Measurements from ENCODE around the gene HNRNPA3. TPM values are rescaled to one million over a fixed set of nuclear protein-coding genes. Genes with fewer than 3 reads are reported as not detected.
"Not testable (repeated sequence)": the region's sequence is repeated elsewhere in the genome, so short reads cannot be mapped to it uniquely, and the experiment has no call there.

Gene HNRNPA3
- total RNA-seq, 1 donor from 2014 or later: 47.5 TPM

DNA sequence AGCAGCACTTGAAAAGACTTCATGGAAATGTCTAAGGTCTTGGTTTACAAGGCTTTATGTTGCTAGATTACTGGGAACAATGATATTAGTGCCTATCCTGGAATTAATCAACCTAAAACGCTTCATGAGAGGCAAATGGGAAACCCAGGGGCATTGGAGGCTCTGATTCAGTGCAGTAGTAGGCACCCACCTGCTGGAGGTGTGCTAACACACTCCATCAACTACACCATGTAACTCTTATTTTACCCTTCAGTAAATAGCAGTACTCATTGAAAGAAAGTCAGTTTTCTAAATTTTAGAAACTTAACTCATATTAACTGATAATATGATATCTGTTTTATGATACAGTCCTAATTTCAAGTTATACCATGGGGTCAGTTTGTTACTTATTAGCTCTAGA, 17.4 kb upstream of the HNRNPA3 start:
- TF ChIP-seq, protein P1, sequence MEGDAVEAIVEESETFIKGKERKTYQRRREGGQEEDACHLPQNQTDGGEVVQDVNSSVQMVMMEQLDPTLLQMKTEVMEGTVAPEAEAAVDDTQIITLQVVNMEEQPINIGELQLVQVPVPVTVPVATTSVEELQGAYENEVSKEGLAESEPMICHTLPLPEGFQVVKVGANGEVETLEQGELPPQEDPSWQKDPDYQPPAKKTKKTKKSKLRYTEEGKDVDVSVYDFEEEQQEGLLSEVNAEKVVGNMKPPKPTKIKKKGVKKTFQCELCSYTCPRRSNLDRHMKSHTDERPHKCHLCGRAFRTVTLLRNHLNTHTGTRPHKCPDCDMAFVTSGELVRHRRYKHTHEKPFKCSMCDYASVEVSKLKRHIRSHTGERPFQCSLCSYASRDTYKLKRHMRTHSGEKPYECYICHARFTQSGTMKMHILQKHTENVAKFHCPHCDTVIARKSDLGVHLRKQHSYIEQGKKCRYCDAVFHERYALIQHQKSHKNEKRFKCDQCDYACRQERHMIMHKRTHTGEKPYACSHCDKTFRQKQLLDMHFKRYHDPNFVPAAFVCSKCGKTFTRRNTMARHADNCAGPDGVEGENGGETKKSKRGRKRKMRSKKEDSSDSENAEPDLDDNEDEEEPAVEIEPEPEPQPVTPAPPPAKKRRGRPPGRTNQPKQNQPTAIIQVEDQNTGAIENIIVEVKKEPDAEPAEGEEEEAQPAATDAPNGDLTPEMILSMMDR (IDR thresholded peaks at IDR 0.05; ENCODE audit: insufficient read depth, low read length, poor library complexity, severe bottlenecking): no peak
- DNase-seq (ENCODE audit: low read depth): no peak
- H3K27me3 ChIP-seq (ENCODE audit: control insufficient read depth, insufficient read depth, low read length): no peaks in the 10 kb centered on the region
- no peaks in the 10 kb centered on the region for H3K36me3 ChIP-seq (ENCODE audit: control insufficient read depth, insufficient read depth, low read length)
- no peak overlapping the region for H3K4me3 ChIP-seq (ENCODE audit: low read depth, low read length)

DNA sequence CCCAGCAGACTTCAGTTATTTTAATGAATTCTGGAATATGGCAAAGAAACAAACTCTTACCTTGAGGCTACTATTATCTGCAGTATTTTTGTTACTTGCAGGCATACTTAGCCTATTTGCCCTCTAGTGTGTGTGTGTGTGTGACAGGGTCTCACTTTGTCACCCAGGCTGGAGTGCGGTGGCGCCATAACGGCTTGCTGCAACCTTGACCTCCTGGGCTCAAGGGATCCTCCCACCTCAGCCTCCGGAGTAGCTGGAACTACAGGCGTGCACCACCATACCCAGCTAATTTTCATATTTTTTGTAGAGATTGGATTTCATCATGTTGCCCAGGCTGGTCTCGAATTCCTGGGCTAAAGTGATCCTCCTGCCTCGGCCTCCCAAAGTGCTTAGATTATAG, 12.2 kb upstream of the HNRNPA3 start:
- H3K27me3 ChIP-seq (ENCODE audit: control insufficient read depth, insufficient read depth, low read length); H3K4me3 ChIP-seq (ENCODE audit: low read depth, low read length); H3K36me3 ChIP-seq (ENCODE audit: control insufficient read depth, insufficient read depth, low read length); DNase-seq (ENCODE audit: low read depth): not testable (repeated sequence)

DNA sequence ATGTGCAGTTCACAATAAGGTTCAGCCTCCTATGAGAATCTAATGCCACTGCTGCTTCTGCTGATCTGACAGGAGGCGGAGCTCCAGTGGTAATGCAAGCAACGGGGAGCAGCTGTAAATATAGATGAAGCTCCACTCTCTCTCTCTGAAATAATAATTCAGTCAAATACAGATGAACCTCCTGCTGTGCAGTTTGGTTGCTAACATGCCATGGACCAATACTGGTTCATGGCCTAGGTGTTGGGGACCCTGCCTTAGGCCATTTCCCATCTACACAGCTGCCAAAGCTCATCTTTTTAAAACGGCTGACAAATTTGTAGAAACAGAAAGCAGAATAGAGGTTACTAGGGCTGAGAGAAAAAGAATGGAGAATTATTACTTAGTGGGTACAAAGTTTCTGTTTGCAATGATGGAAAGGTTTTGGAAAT, 10.7 kb upstream of the HNRNPA3 start:
- no peak for DNase-seq (ENCODE audit: low read depth)
- Histone ChIP-seq H3K4me3 (ENCODE audit: low read depth, low read length) (no peak overlapping the region), H3K36me3 (ENCODE audit: control insufficient read depth, insufficient read depth, low read length) (no peaks in the 10 kb centered on the region), H3K27me3 (ENCODE audit: control insufficient read depth, insufficient read depth, low read length) (no peaks in the 10 kb centered on the region)
- TF ChIP-seq, protein P1 (IDR thresholded peaks at IDR 0.05; ENCODE audit: insufficient read depth, low read length, poor library complexity, severe bottlenecking): no peak

DNA sequence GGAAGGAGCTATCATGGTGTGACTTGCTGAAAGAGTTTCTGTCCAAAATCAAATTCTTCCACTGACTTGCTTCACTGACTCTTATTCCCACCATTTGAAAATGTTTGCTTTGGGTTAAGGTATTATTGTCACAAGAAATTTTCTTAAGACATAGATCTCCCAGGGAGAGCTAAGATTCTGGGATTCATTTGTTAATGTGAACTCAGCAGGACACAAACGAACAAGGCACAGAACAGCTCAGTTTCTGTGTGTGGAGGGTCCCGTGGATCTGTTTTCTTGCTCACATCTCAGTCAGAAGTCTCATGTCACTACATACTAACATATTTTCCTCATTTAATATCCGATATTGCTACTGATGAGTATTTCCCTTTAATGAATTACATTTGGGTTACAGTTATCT, 8.2 kb upstream of the HNRNPA3 start:
- TF ChIP-seq, protein P1 (IDR thresholded peaks at IDR 0.05; ENCODE audit: insufficient read depth, low read length, poor library complexity, severe bottlenecking): no peak

DNA sequence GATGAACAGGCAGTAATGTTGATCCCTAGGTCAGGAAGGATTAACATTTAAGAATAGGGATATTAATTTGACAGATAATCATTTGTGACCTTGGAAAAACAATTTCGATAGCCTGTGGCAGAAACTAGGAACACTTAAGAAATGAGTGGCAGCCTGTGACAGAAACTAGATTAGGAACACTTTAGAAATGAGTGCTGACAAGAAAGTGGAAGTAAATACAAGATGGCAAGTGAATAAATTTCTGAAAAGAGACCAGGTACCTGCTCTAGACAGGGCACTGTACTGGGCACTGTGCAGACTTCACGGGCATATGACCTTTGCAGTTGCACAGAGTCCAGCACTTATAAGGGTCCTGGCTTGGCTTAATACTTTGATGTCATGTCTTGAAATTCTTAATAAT, 5.5 kb upstream of the HNRNPA3 start:
- no peak overlapping the region for H3K4me3 ChIP-seq (ENCODE audit: low read depth, low read length)
- H3K36me3 ChIP-seq (ENCODE audit: control insufficient read depth, insufficient read depth, low read length): no peaks in the 10 kb centered on the region
- TF ChIP-seq, protein P1 (IDR thresholded peaks at IDR 0.05; ENCODE audit: insufficient read depth, low read length, poor library complexity, severe bottlenecking): no peak
- DNase-seq (ENCODE audit: low read depth): no peak
- H3K27me3 ChIP-seq (ENCODE audit: control insufficient read depth, insufficient read depth, low read length): no peaks in the 10 kb centered on the region

More for the DNA sequence above, 8.2 kb upstream of the HNRNPA3 start:
- no peak for DNase-seq (ENCODE audit: low read depth)
- Histone ChIP-seq H3K36me3 (ENCODE audit: control insufficient read depth, insufficient read depth, low read length) (no peaks in the 10 kb centered on the region), H3K4me3 (ENCODE audit: low read depth, low read length) (no peak overlapping the region), H3K27me3 (ENCODE audit: control insufficient read depth, insufficient read depth, low read length) (no peaks in the 10 kb centered on the region)

DNA sequence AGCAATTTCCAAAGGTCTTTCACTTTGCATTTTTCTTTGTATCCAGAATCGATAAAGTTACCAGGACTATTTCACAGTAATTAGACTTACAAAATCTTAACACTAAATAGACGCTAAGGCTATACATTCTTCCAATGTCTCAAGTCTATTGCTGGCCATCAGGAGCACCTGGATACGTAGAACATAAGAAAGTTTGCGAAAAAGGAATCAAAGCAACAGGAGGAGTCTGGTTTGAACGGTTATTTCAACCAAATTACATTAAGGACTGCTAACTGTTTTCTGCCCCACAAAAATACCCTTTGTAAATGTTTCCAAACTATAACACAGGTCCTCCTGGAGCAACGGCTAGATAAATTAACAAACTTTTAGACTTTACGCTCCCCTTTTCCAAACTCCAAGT, 1.4 kb upstream of the HNRNPA3 start:
- H3K4me3 ChIP-seq (ENCODE audit: low read depth, low read length): peak overlapping the region; percentile 66
- no peaks in the 10 kb centered on the region for H3K36me3 ChIP-seq (ENCODE audit: control insufficient read depth, insufficient read depth, low read length)
- TF ChIP-seq, protein P1 (IDR thresholded peaks at IDR 0.05; ENCODE audit: insufficient read depth, low read length, poor library complexity, severe bottlenecking): no peak
- no peak for DNase-seq (ENCODE audit: low read depth)
- H3K27me3 ChIP-seq (ENCODE audit: control insufficient read depth, insufficient read depth, low read length): no peaks in the 10 kb centered on the region

Data from kidney epithelial cell (primary cell).